CD1c-positive myeloid dendritic cell (primary cell): ENCODE measurements around the gene TARDBP.
"Not testable (repeated sequence)": the region's sequence is repeated elsewhere in the genome, so short reads cannot be mapped to it uniquely, and the experiment has no call there.

ENCODE experiments used
- DNase-seq: peaks from one replicate; pipeline ENCODE4 v3.0.0-alpha.2; 2016; ENCODE audit errors: extremely low spot score

The TARDBP gene

GRCh38 chr1:11042995-11043874 lies 30.8 kb downstream of the TARDBP start:
- DNase-seq = no peak

- DNase-seq = no peak
These were observed 31.8 kb downstream of the TARDBP start for GRCh38 chr1:11044086-11044848.

- no peak for DNase-seq
These were observed 32.5 kb downstream of the TARDBP start for GRCh38 chr1:11044849-11045427.

GRCh38 chr1:11045428-11046269 lies 33.2 kb downstream of the TARDBP start:
- DNase-seq = no peak

- DNase-seq = no peak
These were observed 33.8 kb downstream of the TARDBP start for GRCh38 chr1:11046270-11046566.

GRCh38 chr1:11046625-11047365 lies 34.3 kb downstream of the TARDBP start, which contains the start of gene MASP2:
TSS of gene MASP2 (minus strand) at chr1:11047239. CDS start at chr1:11047207, 32 bp downstream.
- DNase-seq = no peak

GRCh38 chr1:11051121-11051520 lies 38.7 kb downstream of the TARDBP start:
- DNase-seq = not testable (repeated sequence)

- DNase-seq = peak; percentile 30
These were observed 39.5 kb downstream of the TARDBP start for GRCh38 chr1:11051781-11052511.

- no peak for DNase-seq
These were observed 40.6 kb downstream of the TARDBP start for GRCh38 chr1:11052839-11053757.

- DNase-seq = no peak
These were observed 41.3 kb downstream of the TARDBP start for GRCh38 chr1:11053758-11054137.

- DNase-seq = no peak
These were observed 41.7 kb downstream of the TARDBP start for GRCh38 chr1:11054181-11054580.

GRCh38 chr1:11054666-11055065 lies 42.2 kb downstream of the TARDBP start:
- no peak for DNase-seq

- DNase-seq = no peak
These were observed 43.2 kb downstream of the TARDBP start for GRCh38 chr1:11055676-11056075.

GRCh38 chr1:11056504-11056903 lies 44.0 kb downstream of the TARDBP start:
- no peak for DNase-seq

GRCh38 chr1:11057477-11057876 lies 45.0 kb downstream of the TARDBP start:
- no peak for DNase-seq

- no peak for DNase-seq
These were observed 45.6 kb downstream of the TARDBP start for GRCh38 chr1:11058026-11058425.

GRCh38 chr1:11058595-11059154 lies 46.2 kb downstream of the TARDBP start:
- no peak for DNase-seq

GRCh38 chr1:11059155-11059967 lies 46.9 kb downstream of the TARDBP start:
- no peak for DNase-seq
